M059J (cell line): ENCODE measurements around the gene CATSPERB. TPM values are rescaled to one million over a fixed set of nuclear protein-coding genes. Genes with fewer than 3 reads are reported as not detected.
A peak's percentile ranks its signal among the peaks of the same experiment; 100 is the strongest.
"Not testable (repeated sequence)": the region's sequence is repeated elsewhere in the genome, so short reads cannot be mapped to it uniquely, and the experiment has no call there.

ENCODE experiments used
- DNase-seq: peaks from one replicate; pipeline ENCODE4 v3.0.0-alpha.2; 2012; ENCODE audit warnings: low read depth
- total RNA-seq: library from RNA; depleted of rRNA; stranded (reverse); fragments of >200 nt; shearing (Covaris generic); gene quantifications from 2 replicates; pipeline ENCODE4 v1.2.3, GENCODE V29; 2014

Gene CATSPERB
- total RNA-seq, 1 experiment from 2014 or later, result not detected

DNA sequence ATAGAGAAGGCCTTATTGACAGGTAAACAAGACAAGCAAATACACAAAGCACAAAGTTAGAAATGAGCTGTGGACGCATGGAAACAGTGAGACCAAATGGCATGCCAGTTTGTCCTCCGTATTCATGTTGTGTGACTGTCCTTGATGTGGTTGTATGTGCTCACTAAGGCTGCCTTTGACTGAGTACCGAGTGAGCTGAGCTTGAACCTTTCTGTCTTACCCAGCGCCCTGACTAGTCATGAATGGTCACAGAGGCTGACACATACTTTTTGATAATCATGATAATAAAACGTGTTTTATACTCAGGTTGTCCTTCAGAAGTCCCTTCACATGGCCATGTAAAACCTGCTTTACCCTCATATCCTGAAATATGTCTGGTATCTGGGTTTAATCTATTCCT lies 553 bp upstream of the CATSPERB start:
- DNase-seq, result no peak

GRCh38 chr14:91731018-91731417 lies 868 bp downstream of the CATSPERB start:
- no peak for DNase-seq

DNA sequence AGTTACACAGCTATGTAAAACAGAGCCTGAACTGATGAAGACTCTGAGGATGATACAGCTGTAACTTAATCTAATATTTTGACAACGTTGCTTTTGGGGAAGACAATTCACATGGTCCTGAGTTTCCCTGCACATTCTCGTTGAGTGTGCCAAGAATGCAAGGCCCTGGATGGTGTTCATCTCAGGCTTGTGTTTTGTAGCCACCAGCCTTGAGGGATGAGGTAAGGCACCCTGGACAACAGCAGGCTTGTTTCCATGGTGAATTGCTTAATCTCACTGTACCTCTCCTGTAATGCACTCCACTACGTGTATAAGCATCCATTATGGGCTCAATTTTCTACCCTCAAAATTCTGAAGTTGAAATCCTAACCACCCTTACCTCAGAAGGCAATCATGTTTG lies 2.1 kb downstream of the CATSPERB start:
- DNase-seq, result no peak

DNA sequence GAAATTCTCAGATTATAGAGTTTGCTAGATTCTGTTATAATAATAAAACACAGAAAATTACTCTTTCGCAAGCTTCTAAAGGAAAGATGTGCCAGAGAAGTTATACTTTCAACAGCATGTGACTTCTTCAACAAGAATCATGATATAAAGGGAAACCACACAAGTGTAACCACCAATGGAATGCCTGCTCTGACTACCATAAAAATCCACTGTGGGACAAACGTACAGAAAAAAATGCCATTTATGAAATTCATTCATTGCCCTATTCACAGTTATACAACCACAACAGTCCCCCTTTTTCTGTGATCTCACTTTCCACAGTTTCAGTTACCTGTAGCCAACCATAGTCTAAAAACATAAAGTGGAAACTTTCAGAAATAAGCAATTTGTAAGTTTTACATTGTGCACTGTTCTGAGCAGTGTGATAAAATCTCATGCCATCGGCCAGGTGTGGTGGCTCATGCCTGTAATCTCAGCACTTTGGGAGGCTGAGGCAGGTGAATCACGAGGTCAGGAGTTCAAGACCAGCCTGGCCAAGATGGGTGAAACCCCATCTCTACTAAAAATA lies 3.2 kb downstream of the CATSPERB start:
- DNase-seq, result no peak

DNA sequence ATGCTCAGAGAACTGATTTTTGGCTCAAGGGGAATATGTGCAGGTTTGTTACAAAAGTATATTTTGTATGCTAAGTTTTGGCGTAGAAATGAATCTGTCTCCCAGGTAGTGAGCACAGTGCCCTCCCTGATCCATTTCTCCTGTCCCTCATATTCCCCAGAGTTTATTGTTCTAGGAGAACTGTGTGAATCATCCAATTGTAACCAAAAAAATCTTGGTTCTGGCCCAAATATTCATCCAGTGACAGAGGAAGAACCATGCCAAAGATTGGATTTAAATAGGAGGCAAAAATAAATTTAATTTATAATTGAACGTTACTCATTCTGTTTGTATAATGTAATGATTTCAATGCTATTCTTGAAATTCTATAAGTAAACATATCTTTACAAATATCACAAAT lies 4.8 kb downstream of the CATSPERB start:
- DNase-seq, result no peak

DNA sequence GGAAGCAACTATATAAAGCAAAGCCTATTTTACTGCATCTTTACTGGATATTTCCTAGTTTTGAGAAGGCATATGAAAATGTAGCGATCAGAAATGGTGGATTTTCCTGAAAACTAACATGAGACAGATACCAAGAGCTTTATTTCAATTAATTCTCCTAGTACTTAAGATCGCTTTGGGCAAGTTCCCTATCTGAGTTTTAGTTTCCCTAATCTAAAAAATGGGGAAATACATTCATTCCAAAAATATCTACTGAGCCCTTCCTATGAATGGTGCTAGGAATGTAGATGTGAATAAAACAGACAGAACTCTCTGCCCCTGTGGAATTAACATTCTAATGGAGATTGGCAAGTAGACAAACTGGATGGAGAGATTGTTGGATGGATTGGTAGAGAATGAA lies 8.4 kb downstream of the CATSPERB start:
- DNase-seq, result no peak

DNA sequence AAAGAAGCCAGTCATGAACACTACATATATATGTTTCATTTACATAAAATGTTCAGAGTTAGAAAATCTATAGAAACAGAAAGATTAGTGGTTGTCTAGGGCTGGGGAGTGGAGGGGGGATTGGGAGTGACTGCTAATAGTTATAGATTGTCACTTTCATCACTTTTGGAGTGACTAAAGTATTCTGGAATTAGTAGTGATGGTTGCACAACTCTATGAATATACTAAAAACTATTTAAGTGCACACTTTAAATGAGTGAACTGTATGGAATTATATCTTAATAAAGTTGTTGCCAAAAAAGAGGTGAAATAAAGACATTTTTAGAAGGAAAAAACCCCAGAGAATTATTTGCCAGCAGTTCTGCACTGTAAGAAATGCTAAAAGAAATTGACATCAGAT lies 9.5 kb downstream of the CATSPERB start:
- no peak for DNase-seq

- no peak for DNase-seq
Measured at GRCh38 chr14:91719839-91720238, 12.0 kb downstream of the CATSPERB start.

- no peak for DNase-seq
Measured at GRCh38 chr14:91716999-91717398, 14.9 kb downstream of the CATSPERB start.

DNA sequence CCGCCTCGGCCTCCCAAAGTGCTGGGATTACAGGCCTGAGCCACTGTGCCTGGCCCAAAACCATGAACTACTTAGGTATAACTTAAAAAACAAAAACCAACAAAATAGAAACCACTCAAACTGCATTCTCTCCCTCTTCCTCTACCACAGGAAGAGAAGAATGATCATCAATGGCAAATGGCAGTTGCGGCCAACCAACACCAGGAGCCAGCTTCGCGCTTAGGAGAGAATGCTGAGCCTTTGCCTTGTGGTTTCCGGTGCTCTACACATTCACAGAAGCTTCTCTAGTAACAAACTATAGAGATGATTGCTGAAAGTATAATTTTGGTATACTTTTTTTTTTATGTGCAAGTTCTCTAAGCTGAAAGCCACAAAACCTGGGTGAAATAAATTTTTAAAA lies 17.1 kb downstream of the CATSPERB start:
- DNase-seq, result peak; percentile 0

- no peak for DNase-seq
Measured at GRCh38 chr14:91708795-91709194, 23.1 kb downstream of the CATSPERB start.

DNA sequence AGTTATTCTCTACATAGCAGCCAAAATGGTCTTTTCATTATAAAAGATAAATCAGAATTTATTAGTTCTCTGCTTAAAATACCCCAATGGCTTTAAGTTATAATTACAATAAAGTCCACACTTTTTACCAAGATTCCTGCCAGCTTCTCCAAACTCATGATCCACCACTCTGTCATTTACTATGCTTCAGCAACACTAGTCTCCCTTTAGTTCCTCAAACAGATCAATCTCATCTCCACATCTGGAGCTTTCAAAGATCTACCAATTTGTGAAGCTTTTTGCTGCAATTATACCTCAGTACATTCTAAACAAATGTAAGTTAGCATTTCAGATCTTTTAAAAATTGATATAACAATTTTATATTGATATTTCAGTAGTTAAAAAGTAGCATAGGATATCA lies 24.9 kb downstream of the CATSPERB start:
- no peak for DNase-seq

GRCh38 chr14:91694643-91695042 lies 37.2 kb downstream of the CATSPERB start:
- DNase-seq, result no peak

DNA sequence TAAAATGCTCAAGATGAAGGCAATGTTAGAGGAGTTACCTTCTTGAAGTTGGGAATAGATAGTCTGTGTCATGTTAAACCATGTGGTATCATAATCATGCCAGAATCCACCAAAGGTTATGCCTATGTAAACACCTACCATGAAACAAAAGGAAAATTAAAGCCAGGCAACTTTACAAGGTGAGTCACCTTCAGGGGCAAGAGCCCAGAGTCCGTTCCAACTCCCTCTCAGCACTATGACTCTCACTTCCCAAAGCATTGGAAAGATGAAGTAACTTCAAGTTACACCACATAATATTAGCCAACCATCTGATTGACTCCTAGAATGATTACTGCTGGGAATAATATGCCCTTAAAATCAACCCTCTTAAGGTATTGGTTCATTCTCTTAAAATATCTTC lies 38.5 kb downstream of the CATSPERB start:
- peak; percentile 49 for DNase-seq

GRCh38 chr14:91692075-91692474 lies 39.8 kb downstream of the CATSPERB start:
- DNase-seq, result no peak

GRCh38 chr14:91689608-91690007 lies 42.3 kb downstream of the CATSPERB start:
- no peak for DNase-seq

- not testable (repeated sequence) for DNase-seq
Measured at GRCh38 chr14:91687436-91687835, 44.5 kb downstream of the CATSPERB start.

GRCh38 chr14:91685600-91685999 lies 46.3 kb downstream of the CATSPERB start:
- no peak for DNase-seq

DNA sequence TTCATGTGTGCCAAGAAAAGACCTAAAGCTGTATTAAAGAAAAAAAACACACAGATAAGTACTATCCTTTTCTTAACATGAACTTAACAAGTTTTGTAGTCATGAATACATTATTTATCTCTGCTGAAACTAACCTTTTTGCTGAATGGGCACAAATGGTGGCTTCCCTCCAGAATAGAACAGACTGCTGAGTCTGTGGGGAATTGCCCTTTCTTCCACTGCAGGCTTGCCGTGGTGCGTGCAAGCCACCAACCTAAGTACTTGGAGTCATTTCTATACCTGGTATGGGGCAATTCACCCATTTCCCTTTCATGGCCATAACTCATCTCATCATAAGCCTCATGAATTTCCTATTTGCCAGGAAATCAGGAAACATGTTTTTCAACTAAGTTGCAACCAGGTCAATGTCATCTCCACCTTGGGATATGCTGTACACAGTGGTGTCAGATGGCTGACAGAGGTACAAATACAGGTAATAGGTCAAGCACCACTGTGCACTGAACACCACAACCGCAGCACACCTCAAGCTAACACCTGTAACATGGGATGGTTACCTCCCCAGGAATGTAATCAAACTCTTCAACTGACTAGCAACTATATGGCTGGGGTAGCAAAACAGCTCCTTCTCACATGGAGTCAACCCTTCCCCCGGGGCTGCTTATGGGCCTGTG lies 49.9 kb downstream of the CATSPERB start:
- no peak for DNase-seq

DNA sequence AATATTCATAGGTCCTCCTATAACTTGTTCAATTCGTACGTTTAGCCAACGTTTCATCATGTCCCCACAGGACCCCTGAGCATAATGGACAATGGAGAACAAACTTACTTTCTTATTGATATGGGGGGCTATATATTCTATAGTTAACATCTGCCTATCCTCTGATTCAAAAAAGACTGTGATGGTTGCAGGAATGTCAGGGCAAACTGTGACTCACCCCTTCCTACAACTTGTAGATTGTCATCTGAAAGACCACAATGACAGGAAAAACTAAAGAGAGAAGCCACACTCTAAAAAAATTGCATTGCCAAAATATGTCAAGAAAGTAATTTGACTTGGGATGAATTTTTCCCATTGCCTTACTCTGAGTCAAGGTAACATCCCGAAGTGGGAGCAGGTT lies 50.8 kb downstream of the CATSPERB start:
- DNase-seq, result no peak

- DNase-seq, result no peak
Measured at GRCh38 chr14:91679273-91679672, 52.6 kb downstream of the CATSPERB start.

- DNase-seq, result not testable (repeated sequence)
Measured at GRCh38 chr14:91677687-91678086, 54.2 kb downstream of the CATSPERB start.

DNA sequence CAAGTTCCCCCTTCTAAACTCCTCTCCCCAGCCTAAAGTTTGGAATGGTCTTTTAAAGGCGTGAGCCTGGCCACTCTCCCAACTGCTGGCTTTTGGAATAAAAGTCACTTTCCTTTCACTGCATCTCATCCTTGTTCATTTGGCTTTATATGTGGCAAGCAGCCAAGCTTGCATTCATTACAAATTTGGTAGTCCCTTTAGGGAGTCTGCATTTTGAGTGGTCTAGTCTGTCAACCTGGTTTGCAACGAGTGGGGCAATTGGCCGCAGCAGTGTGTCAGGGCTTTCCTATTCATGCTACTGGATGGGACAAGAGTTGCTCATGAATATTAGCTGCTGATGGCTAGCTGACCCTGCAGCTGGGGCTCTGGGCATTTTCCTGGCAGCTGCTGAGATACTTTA lies 57.0 kb downstream of the CATSPERB start:
- no peak for DNase-seq

DNA sequence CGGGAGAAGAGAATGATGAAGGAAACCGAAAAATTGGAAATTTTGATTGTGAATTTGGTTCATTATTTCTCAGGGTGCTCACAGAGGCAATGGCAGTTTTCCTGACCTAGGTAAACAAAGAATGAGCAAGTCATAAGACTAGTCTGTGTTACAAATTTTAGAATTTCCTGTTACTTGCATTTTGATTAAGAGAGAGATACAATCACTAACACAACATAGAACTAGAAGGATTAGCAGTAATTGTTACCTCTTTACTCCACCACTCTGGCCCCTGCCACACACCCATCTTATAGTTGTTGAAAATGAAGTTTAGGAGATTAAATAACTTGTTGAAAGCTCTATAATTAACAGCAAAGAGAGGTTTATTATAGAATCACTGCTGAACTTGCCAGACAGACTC lies 62.0 kb downstream of the CATSPERB start:
- no peak for DNase-seq
